HEK293 (cell line): Measurements from ENCODE around the gene TRPV6.

ENCODE experiments used
- BCL11A ChIP-seq: fragments of 450-650 bp; formaldehyde crosslinking; IDR thresholded peaks from 2 replicates; pipeline ENCODE4 v1.5.1; 2016; ENCODE audit warnings: low read depth, missing biosample characterization, missing genetic modification characterization
- BCL11B ChIP-seq: fragments of 450-650 bp; formaldehyde crosslinking; IDR thresholded peaks from 2 replicates; pipeline ENCODE4 v1.5.1; 2016; ENCODE audit warnings: low read depth, missing biosample characterization, missing genetic modification characterization
- HOXC10 ChIP-seq: sonication (generic); formaldehyde crosslinking; IDR thresholded peaks from 2 replicates; pipeline ENCODE4 v1.8.1; 2023; ENCODE audit warnings: mild to moderate bottlenecking, missing genetic modification reagents
- KLF7 ChIP-seq: fragments of 450-650 bp; formaldehyde crosslinking; IDR thresholded peaks from 2 replicates; pipeline ENCODE4 v1.5.1; 2016; ENCODE audit warnings: missing biosample characterization, missing genetic modification characterization, borderline replicate concordance
- KLF8 ChIP-seq: fragments of 450-650 bp; formaldehyde crosslinking; IDR thresholded peaks from 2 replicates; pipeline ENCODE4 v1.5.1; 2016; ENCODE audit warnings: missing biosample characterization, missing genetic modification characterization
- MYNN ChIP-seq: fragments of 450-650 bp; formaldehyde crosslinking; IDR thresholded peaks from 2 replicates; pipeline ENCODE4 v1.5.1; 2016; ENCODE audit warnings: missing biosample characterization, missing genetic modification characterization, borderline replicate concordance
- OVOL3 ChIP-seq: fragments of 450-650 bp; formaldehyde crosslinking; IDR thresholded peaks from 2 replicates; pipeline ENCODE4 v1.5.1; 2016; ENCODE audit warnings: missing biosample characterization, missing genetic modification characterization
- SP2 ChIP-seq: fragments of 450-650 bp; formaldehyde crosslinking; IDR thresholded peaks from 2 replicates; pipeline ENCODE4 v1.5.1; 2016; ENCODE audit warnings: missing biosample characterization, missing genetic modification characterization
- SP3 ChIP-seq: fragments of 450-650 bp; formaldehyde crosslinking; IDR thresholded peaks from 2 replicates; pipeline ENCODE4 v1.5.1; 2016; ENCODE audit warnings: missing biosample characterization, missing genetic modification characterization
- ZBTB1 ChIP-seq: fragments of 450-650 bp; formaldehyde crosslinking; IDR thresholded peaks from 2 replicates; pipeline ENCODE4 v1.5.1; 2016; ENCODE audit warnings: missing biosample characterization, missing genetic modification characterization
- ZBTB20 ChIP-seq: fragments of 450-650 bp; formaldehyde crosslinking; IDR thresholded peaks from 2 replicates; pipeline ENCODE4 v1.5.1; 2016; ENCODE audit warnings: missing biosample characterization, missing genetic modification characterization
- ZBTB21 ChIP-seq: fragments of 450-650 bp; formaldehyde crosslinking; IDR thresholded peaks from 2 replicates; pipeline ENCODE4 v1.5.1; 2017; ENCODE audit warnings: missing biosample characterization, missing genetic modification characterization
- ZFP3 ChIP-seq: fragments of 450-650 bp; formaldehyde crosslinking; IDR thresholded peaks from 2 replicates; pipeline ENCODE4 v1.5.1; 2016; ENCODE audit warnings: low read depth, missing biosample characterization, missing genetic modification characterization
- ZIC2 ChIP-seq: fragments of 450-650 bp; formaldehyde crosslinking; IDR thresholded peaks from 2 replicates; pipeline ENCODE4 v1.5.1; 2016; ENCODE audit warnings: missing biosample characterization, missing genetic modification characterization
- ZNF114 ChIP-seq: fragments of 450-650 bp; formaldehyde crosslinking; IDR thresholded peaks from 2 replicates; pipeline ENCODE4 v1.5.0; 2017; ENCODE audit warnings: missing biosample characterization, missing genetic modification characterization
- ZNF121 ChIP-seq: fragments of 450-650 bp; formaldehyde crosslinking; IDR thresholded peaks from 2 replicates; pipeline ENCODE4 v1.5.1; 2016; ENCODE audit warnings: missing biosample characterization, missing genetic modification characterization
- ZNF175 ChIP-seq: fragments of 450-650 bp; formaldehyde crosslinking; IDR thresholded peaks from 2 replicates; pipeline ENCODE4 v1.5.1; 2016; ENCODE audit warnings: missing biosample characterization, missing genetic modification characterization
- ZNF335 ChIP-seq: fragments of 450-650 bp; formaldehyde crosslinking; conservative IDR thresholded peaks from 2 replicates; pipeline ENCODE4 v1.5.1; 2016; ENCODE audit warnings: missing biosample characterization, missing genetic modification characterization
- ZNF366 ChIP-seq: fragments of 450-650 bp; formaldehyde crosslinking; conservative IDR thresholded peaks from 2 replicates; pipeline ENCODE4 v1.5.1; 2016; ENCODE audit warnings: missing biosample characterization, missing genetic modification characterization
- ZNF544 ChIP-seq: fragments of 450-650 bp; formaldehyde crosslinking; IDR thresholded peaks from 2 replicates; pipeline ENCODE4 v1.5.0; 2017; ENCODE audit warnings: missing biosample characterization, missing genetic modification characterization
- ZNF623 ChIP-seq: fragments of 450-650 bp; formaldehyde crosslinking; IDR thresholded peaks from 2 replicates; pipeline ENCODE4 v1.5.1; 2016; ENCODE audit warnings: missing biosample characterization, missing genetic modification characterization
- ZNF629 ChIP-seq: fragments of 450-650 bp; formaldehyde crosslinking; IDR thresholded peaks from 2 replicates; pipeline ENCODE4 v1.5.1; 2017; ENCODE audit warnings: missing biosample characterization, missing genetic modification characterization
- ZNF654 ChIP-seq: fragments of 450-650 bp; formaldehyde crosslinking; IDR thresholded peaks from 2 replicates; pipeline ENCODE4 v1.5.1; 2016; ENCODE audit warnings: low read depth, missing biosample characterization, missing genetic modification characterization
- ZNF658 ChIP-seq: fragments of 450-650 bp; formaldehyde crosslinking; IDR thresholded peaks from 2 replicates; pipeline ENCODE4; 2016; ENCODE audit warnings: missing biosample characterization, missing genetic modification characterization
- ZNF837 ChIP-seq: fragments of 450-650 bp; formaldehyde crosslinking; IDR thresholded peaks from 2 replicates; pipeline ENCODE4 v1.5.1; 2016; ENCODE audit warnings: missing biosample characterization, missing genetic modification characterization
- ZSCAN30 ChIP-seq: fragments of 450-650 bp; IDR thresholded peaks from 2 replicates; pipeline ENCODE4 v1.5.1; 2018; ENCODE audit warnings: missing biosample characterization, mild to moderate bottlenecking, missing genetic modification characterization, moderate library complexity
- ZXDB ChIP-seq: fragments of 450-650 bp; formaldehyde crosslinking; IDR thresholded peaks from 2 replicates; pipeline ENCODE4 v1.5.1; 2016; ENCODE audit warnings: missing biosample characterization, missing genetic modification characterization
- TF ChIP-seq, protein P1 (sequence below): fragments of 450-650 bp; formaldehyde crosslinking; IDR thresholded peaks from 2 replicates; pipeline ENCODE4 v1.5.1; 2016; ENCODE audit warnings: missing biosample characterization, missing genetic modification characterization
- TF ChIP-seq, protein P2 (sequence below): fragments of 450-650 bp; formaldehyde crosslinking; IDR thresholded peaks from 2 replicates; pipeline ENCODE4 v1.5.1; 2016; ENCODE audit warnings: missing biosample characterization, missing genetic modification characterization
- TF ChIP-seq, protein P3 (sequence below): sonication (generic); formaldehyde crosslinking; IDR thresholded peaks from 2 replicates; pipeline ENCODE4 v1.8.1; 2022; ENCODE audit warnings: mild to moderate bottlenecking, moderate library complexity, missing genetic modification reagents
- TF ChIP-seq, protein P4 (sequence below): fragments of 450-650 bp; formaldehyde crosslinking; IDR thresholded peaks from 2 replicates; pipeline ENCODE4 v1.5.1; 2017; ENCODE audit warnings: missing biosample characterization, missing genetic modification characterization
- TF ChIP-seq, protein P5 (sequence below): fragments of 450-650 bp; formaldehyde crosslinking; IDR thresholded peaks from 2 replicates; pipeline ENCODE4 v1.5.1; 2016; ENCODE audit warnings: missing biosample characterization, missing genetic modification characterization

The TRPV6 gene

DNA sequence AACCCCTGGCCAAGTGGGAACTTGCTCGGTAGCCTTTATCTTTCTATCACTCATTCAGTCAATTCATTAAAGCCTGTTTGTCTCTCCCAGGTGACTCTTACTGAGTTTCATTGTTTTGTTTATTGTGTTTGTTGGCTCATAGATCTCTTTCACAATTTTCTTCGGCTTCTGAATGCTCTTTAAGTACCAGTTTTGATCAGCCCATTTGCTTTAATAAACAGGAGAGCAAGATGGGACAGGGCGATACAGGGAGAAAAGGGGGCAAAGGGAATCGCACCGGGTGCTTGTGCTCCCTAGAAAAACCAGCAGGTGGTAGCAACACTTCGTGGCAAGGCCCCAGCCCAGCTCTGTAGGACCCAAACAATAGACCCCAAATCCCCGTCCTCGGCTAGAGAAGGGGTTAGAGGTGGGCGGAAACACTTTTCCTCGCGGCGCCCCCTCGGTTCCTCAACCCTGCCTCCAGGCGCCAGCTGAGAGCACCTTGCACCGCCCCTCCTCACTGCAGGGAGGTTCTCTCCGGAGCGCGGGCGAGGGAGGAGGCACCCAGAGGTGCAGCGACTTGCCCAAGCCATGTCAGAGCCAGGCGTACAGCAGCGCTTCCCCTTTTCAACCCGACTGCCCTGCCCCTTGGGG, 31.7 kb downstream of the TRPV6 start (continued):
- TF ChIP-seq BCL11A (tag by site-specific recombination): no peak
- TF ChIP-seq, protein P1, sequence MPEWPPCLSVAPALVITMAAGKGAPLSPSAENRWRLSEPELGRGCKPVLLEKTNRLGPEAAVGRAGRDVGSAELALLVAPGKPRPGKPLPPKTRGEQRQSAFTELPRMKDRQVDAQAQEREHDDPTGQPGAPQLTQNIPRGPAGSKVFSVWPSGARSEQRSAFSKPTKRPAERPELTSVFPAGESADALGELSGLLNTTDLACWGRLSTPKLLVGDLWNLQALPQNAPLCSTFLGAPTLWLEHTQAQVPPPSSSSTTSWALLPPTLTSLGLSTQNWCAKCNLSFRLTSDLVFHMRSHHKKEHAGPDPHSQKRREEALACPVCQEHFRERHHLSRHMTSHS (tag by site-specific recombination): no peak
- peak; percentile 79 for TF ChIP-seq SP2 (tag by site-specific recombination)
- no peak for TF ChIP-seq ZNF114 (tag by site-specific recombination)
- no peak for TF ChIP-seq BCL11B (tag by site-specific recombination)
- TF ChIP-seq ZFP3 (tag by site-specific recombination): no peak
- no peak for TF ChIP-seq KLF7 (tag by site-specific recombination)
- no peak for TF ChIP-seq MYNN (tag by site-specific recombination)
- TF ChIP-seq ZIC2 (tag by site-specific recombination): peak; percentile 45
- no peak for TF ChIP-seq ZBTB21 (tag by site-specific recombination)
- 0 out of 2 replicates have a peak, but pooled peaks have one; percentile 72 for TF ChIP-seq SP3 (tag by site-specific recombination)
- TF ChIP-seq ZNF544 (tag by site-specific recombination): no peak
- no peak for TF ChIP-seq ZBTB1 (tag by site-specific recombination)
- no peak for TF ChIP-seq ZXDB (tag by site-specific recombination)
- TF ChIP-seq ZNF629: no peak
- TF ChIP-seq ZNF837 (tag by site-specific recombination): no peak
- TF ChIP-seq HOXC10 (CRISPR knock-in tag): no peak
- no peak for TF ChIP-seq ZNF175 (tag by site-specific recombination)
- TF ChIP-seq, protein P2, sequence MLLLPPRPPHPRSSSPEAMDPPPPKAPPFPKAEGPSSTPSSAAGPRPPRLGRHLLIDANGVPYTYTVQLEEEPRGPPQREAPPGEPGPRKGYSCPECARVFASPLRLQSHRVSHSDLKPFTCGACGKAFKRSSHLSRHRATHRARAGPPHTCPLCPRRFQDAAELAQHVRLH (tag by site-specific recombination): no peak
- TF ChIP-seq, protein P3, sequence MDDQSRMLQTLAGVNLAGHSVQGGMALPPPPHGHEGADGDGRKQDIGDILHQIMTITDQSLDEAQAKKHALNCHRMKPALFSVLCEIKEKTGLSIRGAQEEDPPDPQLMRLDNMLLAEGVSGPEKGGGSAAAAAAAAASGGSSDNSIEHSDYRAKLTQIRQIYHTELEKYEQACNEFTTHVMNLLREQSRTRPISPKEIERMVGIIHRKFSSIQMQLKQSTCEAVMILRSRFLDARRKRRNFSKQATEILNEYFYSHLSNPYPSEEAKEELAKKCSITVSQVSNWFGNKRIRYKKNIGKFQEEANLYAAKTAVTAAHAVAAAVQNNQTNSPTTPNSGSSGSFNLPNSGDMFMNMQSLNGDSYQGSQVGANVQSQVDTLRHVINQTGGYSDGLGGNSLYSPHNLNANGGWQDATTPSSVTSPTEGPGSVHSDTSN: no peak
- TF ChIP-seq, protein P4, sequence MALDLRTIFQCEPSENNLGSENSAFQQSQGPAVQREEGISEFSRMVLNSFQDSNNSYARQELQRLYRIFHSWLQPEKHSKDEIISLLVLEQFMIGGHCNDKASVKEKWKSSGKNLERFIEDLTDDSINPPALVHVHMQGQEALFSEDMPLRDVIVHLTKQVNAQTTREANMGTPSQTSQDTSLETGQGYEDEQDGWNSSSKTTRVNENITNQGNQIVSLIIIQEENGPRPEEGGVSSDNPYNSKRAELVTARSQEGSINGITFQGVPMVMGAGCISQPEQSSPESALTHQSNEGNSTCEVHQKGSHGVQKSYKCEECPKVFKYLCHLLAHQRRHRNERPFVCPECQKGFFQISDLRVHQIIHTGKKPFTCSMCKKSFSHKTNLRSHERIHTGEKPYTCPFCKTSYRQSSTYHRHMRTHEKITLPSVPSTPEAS (tag by site-specific recombination): no peak
- peak; percentile 80; the same call in 1 of the 2 replicates for TF ChIP-seq ZBTB20 (tag by site-specific recombination)
- no peak for TF ChIP-seq KLF8 (tag by site-specific recombination)
- no peak for TF ChIP-seq ZNF623 (tag by site-specific recombination)
- TF ChIP-seq ZNF366 (tag by site-specific recombination): no peak
- no peak for TF ChIP-seq ZSCAN30 (tag by site-specific recombination)
- peak; percentile 55; the same call in 1 of the 2 replicates for TF ChIP-seq ZNF121
- peak; percentile 94 for TF ChIP-seq ZNF335 (tag by site-specific recombination)
- TF ChIP-seq OVOL3: no peak
- TF ChIP-seq ZNF654 (tag by site-specific recombination): peak; percentile 83
- TF ChIP-seq ZNF658 (tag by site-specific recombination): no peak
- TF ChIP-seq, protein P5, sequence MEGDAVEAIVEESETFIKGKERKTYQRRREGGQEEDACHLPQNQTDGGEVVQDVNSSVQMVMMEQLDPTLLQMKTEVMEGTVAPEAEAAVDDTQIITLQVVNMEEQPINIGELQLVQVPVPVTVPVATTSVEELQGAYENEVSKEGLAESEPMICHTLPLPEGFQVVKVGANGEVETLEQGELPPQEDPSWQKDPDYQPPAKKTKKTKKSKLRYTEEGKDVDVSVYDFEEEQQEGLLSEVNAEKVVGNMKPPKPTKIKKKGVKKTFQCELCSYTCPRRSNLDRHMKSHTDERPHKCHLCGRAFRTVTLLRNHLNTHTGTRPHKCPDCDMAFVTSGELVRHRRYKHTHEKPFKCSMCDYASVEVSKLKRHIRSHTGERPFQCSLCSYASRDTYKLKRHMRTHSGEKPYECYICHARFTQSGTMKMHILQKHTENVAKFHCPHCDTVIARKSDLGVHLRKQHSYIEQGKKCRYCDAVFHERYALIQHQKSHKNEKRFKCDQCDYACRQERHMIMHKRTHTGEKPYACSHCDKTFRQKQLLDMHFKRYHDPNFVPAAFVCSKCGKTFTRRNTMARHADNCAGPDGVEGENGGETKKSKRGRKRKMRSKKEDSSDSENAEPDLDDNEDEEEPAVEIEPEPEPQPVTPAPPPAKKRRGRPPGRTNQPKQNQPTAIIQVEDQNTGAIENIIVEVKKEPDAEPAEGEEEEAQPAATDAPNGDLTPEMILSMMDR: peak; percentile 67
